ENCODE results near the gene PTPRE. TPM values are rescaled to one million over a fixed set of nuclear protein-coding genes. Genes with fewer than 3 reads are reported as not detected.

The PTPRE gene
- total and polyA plus RNA-seq, 10 of the 15 experiments (the other 5 are each of a cell fraction or from before 2014, with no cell fraction given): 2.9 to 7.6 (median 5.8) TPM

DNA sequence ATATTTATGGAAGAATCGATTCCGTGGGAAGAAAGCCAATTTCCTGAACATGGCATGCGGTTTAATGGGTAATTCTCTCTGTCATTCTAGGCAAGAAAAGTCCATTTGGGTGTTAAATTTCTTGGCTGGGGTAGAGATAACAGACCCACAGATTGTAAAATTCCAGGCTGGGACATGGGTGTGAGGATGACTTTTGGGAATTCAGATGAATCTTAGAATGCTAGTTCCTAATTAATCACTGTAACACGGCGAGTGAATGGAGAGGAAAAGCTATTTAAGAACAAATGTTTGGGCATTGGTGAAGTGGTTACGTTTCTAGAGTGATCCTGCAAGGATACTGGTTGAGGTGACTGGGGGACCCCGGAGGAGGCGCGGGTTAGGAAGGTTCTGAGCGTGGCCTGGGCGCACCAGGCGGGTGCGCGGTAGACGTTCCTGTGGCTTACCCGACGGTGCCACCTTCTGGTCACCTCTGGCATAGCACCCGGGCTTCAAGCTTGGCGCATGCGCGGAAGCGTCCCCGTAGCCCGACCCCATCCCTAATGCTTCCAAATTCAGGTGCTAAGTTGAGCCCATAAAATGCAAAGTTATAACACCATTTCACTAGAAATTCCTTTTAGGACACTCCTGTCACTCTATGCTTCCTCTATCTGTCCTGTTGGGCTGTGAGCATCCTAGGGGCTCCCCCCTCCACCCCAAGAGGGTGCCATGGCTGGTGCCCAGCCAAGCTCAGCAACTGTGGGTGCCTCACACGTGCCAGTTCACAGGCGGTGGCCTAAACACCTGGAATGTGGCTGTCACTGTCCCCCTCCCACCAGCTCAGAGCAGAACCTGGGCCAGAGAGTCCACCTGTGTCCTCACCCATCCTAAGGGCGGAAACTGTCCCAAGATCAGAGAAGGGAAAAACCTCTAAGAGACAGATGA, 104.4 kb downstream of the PTPRE start (continued):
- TF ChIP-seq, protein P1, sequence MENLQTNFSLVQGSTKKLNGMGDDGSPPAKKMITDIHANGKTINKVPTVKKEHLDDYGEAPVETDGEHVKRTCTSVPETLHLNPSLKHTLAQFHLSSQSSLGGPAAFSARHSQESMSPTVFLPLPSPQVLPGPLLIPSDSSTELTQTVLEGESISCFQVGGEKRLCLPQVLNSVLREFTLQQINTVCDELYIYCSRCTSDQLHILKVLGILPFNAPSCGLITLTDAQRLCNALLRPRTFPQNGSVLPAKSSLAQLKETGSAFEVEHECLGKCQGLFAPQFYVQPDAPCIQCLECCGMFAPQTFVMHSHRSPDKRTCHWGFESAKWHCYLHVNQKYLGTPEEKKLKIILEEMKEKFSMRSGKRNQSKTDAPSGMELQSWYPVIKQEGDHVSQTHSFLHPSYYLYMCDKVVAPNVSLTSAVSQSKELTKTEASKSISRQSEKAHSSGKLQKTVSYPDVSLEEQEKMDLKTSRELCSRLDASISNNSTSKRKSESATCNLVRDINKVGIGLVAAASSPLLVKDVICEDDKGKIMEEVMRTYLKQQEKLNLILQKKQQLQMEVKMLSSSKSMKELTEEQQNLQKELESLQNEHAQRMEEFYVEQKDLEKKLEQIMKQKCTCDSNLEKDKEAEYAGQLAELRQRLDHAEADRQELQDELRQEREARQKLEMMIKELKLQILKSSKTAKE (IDR thresholded peaks at IDR 0.05; ENCODE audit: low read depth, poor library complexity, severe bottlenecking): no peak
- no peak for TF ChIP-seq POLR2AphosphoS5 (IDR thresholded peaks at IDR 0.05; ENCODE audit: low read length)
- TF ChIP-seq, protein P2, sequence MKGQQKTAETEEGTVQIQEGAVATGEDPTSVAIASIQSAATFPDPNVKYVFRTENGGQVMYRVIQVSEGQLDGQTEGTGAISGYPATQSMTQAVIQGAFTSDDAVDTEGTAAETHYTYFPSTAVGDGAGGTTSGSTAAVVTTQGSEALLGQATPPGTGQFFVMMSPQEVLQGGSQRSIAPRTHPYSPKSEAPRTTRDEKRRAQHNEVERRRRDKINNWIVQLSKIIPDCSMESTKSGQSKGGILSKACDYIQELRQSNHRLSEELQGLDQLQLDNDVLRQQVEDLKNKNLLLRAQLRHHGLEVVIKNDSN (IDR thresholded peaks at IDR 0.05; ENCODE audit: borderline replicate concordance, extremely low read length, insufficient read depth, low read depth, low read length): no peak
- TF ChIP-seq NRF1 (conservative IDR thresholded peaks at IDR 0.05; ENCODE audit: low read depth, low read length): peak; percentile 54
- 0 out of 2 replicates have a peak, but pooled peaks have one; percentile 28 for TF ChIP-seq NR2F1 (conservative IDR thresholded peaks at IDR 0.05)
- no peak for TF ChIP-seq KLF5 (IDR thresholded peaks at IDR 0.05; ENCODE audit: partially characterized antibody)
- no peak for TF ChIP-seq MEF2B (IDR thresholded peaks at IDR 0.05; ENCODE audit: partially characterized antibody, poor library complexity, severe bottlenecking)
- TF ChIP-seq IKZF1 (conservative IDR thresholded peaks at IDR 0.05): peak; percentile 34; the same call in 1 of the 2 replicates
- no peak for TF ChIP-seq CREB1 (IDR thresholded peaks at IDR 0.05; ENCODE audit: low read depth)
- no peak for TF ChIP-seq JUNB (IDR thresholded peaks at IDR 0.05)
- no peak for TF ChIP-seq LARP7 (IDR thresholded peaks at IDR 0.05)
- no peak for TF ChIP-seq ZNF274 (IDR thresholded peaks at IDR 0.05; ENCODE audit: insufficient read depth, insufficient read length)
- TF ChIP-seq SIN3A (IDR thresholded peaks at IDR 0.05; ENCODE audit: low read depth, low read length): no peak
- TF ChIP-seq IRF4 (IDR thresholded peaks at IDR 0.05; ENCODE audit: low read depth, low read length): no peak
- no peak for TF ChIP-seq NBN (IDR thresholded peaks at IDR 0.05)
- peak; percentile 82 for TF ChIP-seq SMC3 (IDR thresholded peaks at IDR 0.05; ENCODE audit: borderline replicate concordance, low read length)
- no peak for TF ChIP-seq KDM1A (IDR thresholded peaks at IDR 0.05; ENCODE audit: borderline replicate concordance)
- no peak for TF ChIP-seq PAX8 (IDR thresholded peaks at IDR 0.05)
- peak in 1 of 2 experiments; percentile 36; a peak in 2 of 4 replicates for TF ChIP-seq BHLHE40 (IDR thresholded peaks at IDR 0.05; ENCODE audit: borderline replicate concordance in 1 of 2, low read depth in 2 of 2, low read length in 1 of 2)
- no peak for TF ChIP-seq BCL11A (IDR thresholded peaks at IDR 0.05; ENCODE audit: low read depth, low read length)
- no peak for TF ChIP-seq ZBED1 (IDR thresholded peaks at IDR 0.05; ENCODE audit: borderline replicate concordance)
- no peak for TF ChIP-seq TAF1 (IDR thresholded peaks at IDR 0.05; ENCODE audit: borderline replicate concordance, low read depth, low read length)
- TF ChIP-seq, protein P3, sequence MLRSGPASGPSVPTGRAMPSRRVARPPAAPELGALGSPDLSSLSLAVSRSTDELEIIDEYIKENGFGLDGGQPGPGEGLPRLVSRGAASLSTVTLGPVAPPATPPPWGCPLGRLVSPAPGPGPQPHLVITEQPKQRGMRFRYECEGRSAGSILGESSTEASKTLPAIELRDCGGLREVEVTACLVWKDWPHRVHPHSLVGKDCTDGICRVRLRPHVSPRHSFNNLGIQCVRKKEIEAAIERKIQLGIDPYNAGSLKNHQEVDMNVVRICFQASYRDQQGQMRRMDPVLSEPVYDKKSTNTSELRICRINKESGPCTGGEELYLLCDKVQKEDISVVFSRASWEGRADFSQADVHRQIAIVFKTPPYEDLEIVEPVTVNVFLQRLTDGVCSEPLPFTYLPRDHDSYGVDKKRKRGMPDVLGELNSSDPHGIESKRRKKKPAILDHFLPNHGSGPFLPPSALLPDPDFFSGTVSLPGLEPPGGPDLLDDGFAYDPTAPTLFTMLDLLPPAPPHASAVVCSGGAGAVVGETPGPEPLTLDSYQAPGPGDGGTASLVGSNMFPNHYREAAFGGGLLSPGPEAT (IDR thresholded peaks at IDR 0.05; ENCODE audit: low read depth): no peak
- no peak for TF ChIP-seq HCFC1 (IDR thresholded peaks at IDR 0.05; ENCODE audit: low read length)
- no peak for TF ChIP-seq ZZZ3 (IDR thresholded peaks at IDR 0.05; ENCODE audit: control insufficient read depth, insufficient read length, low read depth)
- no peak for TF ChIP-seq DPF2 (IDR thresholded peaks at IDR 0.05)
- TF ChIP-seq, protein P4, sequence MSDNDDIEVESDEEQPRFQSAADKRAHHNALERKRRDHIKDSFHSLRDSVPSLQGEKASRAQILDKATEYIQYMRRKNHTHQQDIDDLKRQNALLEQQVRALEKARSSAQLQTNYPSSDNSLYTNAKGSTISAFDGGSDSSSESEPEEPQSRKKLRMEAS (IDR thresholded peaks at IDR 0.05; ENCODE audit: low read depth, low read length): no peak
